Measurements from ENCODE around the gene LIMA1. TPM values are rescaled to one million over a fixed set of nuclear protein-coding genes. Genes with fewer than 3 reads are reported as not detected.

Gene LIMA1
- total RNA-seq, 1 donor from 2014 or later, result 98.2 TPM

- no peak for TF ChIP-seq CTCF (IDR thresholded peaks at IDR 0.05; ENCODE audit: insufficient read depth, low read length, severe bottlenecking)
- H3K36me3 ChIP-seq (ENCODE audit: control insufficient read depth, insufficient read depth, low read length), result peaks cover 5% of the 10 kb centered on the region
- no peak overlapping the region for H3K4me3 ChIP-seq (ENCODE audit: low read depth, low read length)
- DNase-seq (ENCODE audit: low read depth) (peak; percentile 56), FAIRE-seq (no peak)
- H3K27me3 ChIP-seq (ENCODE audit: control insufficient read depth, insufficient read depth, low read length), result no peaks in the 10 kb centered on the region
Measured at GRCh38 chr12:50205648-50206047, 77.7 kb downstream of the LIMA1 start.

- FAIRE-seq (no peak), DNase-seq (ENCODE audit: low read depth) (peak; percentile 56)
- no peak for TF ChIP-seq CTCF (IDR thresholded peaks at IDR 0.05; ENCODE audit: insufficient read depth, low read length, severe bottlenecking)
- no peaks in the 10 kb centered on the region for H3K27me3 ChIP-seq (ENCODE audit: control insufficient read depth, insufficient read depth, low read length)
- H3K4me3 ChIP-seq (ENCODE audit: low read depth, low read length), result no peak overlapping the region
- peaks cover 8% of the 10 kb centered on the region for H3K36me3 ChIP-seq (ENCODE audit: control insufficient read depth, insufficient read depth, low read length)
Measured at GRCh38 chr12:50203691-50204090, 79.6 kb downstream of the LIMA1 start.

- no peak for FAIRE-seq
- H3K27me3 ChIP-seq (ENCODE audit: control insufficient read depth, insufficient read depth, low read length), result no peaks in the 10 kb centered on the region
- peaks cover 10% of the 10 kb centered on the region for H3K36me3 ChIP-seq (ENCODE audit: control insufficient read depth, insufficient read depth, low read length)
- no peak overlapping the region for H3K4me3 ChIP-seq (ENCODE audit: low read depth, low read length)
- peak; percentile 84 for DNase-seq (ENCODE audit: low read depth)
- no peak for TF ChIP-seq CTCF (IDR thresholded peaks at IDR 0.05; ENCODE audit: insufficient read depth, low read length, severe bottlenecking)
Measured at GRCh38 chr12:50201987-50202521, 81.3 kb downstream of the LIMA1 start.

- no peak for TF ChIP-seq CTCF (IDR thresholded peaks at IDR 0.05; ENCODE audit: insufficient read depth, low read length, severe bottlenecking)
- no peaks in the 10 kb centered on the region for H3K27me3 ChIP-seq (ENCODE audit: control insufficient read depth, insufficient read depth, low read length)
- DNase-seq (ENCODE audit: low read depth), result no peak
- H3K36me3 ChIP-seq (ENCODE audit: control insufficient read depth, insufficient read depth, low read length), result peaks cover 13% of the 10 kb centered on the region
- no peak for FAIRE-seq
- no peak overlapping the region for H3K4me3 ChIP-seq (ENCODE audit: low read depth, low read length)
Measured at GRCh38 chr12:50200552-50201273, 82.6 kb downstream of the LIMA1 start.

GRCh38 chr12:50198829-50199228, 84.5 kb downstream of the LIMA1 start:
- Histone ChIP-seq H3K4me3 (ENCODE audit: low read depth, low read length) (no peak overlapping the region), H3K27me3 (ENCODE audit: control insufficient read depth, insufficient read depth, low read length) (no peaks in the 10 kb centered on the region), H3K36me3 (ENCODE audit: control insufficient read depth, insufficient read depth, low read length) (peaks cover 14% of the 10 kb centered on the region)
- FAIRE-seq (no peak), DNase-seq (ENCODE audit: low read depth) (no peak)
- TF ChIP-seq CTCF (IDR thresholded peaks at IDR 0.05; ENCODE audit: insufficient read depth, low read length, severe bottlenecking), result no peak

Data from bronchial epithelial cell (primary cell).